ENCODE data around the gene LRIG3.

DNA sequence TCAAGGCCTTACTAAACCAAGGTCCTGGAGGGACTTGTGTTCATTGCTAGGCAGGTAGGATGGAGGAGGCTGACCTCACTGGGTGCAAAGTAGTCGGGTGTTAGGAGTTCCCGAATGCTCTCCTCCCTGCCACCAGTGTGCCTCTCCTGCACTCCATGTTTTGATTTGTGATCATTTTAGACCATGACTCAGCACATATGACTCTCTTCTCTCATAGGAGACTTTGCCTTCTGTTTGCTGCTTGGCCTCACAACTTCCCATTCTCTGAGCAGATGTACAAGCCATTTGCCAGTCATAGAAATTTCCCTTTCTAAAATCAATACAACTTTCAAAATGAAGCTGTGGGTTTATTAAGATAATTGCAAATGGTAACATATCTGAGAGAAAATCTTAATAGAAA, 46.6 kb upstream of the LRIG3 start:
- TF ChIP-seq CTCF (IDR thresholded peaks at IDR 0.05) (no peak), POLR2A (IDR thresholded peaks at IDR 0.05) (no peak)
